GM19043 (cell line): ENCODE measurements around the gene TTC28.

Experiments
- ATAC-seq: cut with Tn5 transposase; IDR thresholded peaks from one replicate; pipeline ENCODE4 v1.9.1; 2021; ENCODE audit warnings: low read depth; ENCODE audit not compliant: unreplicated experiment

Gene TTC28

GRCh38 chr22:27961680-27962079 is 718.0 kb downstream of the TTC28 start:
- ATAC-seq, result no peak

DNA sequence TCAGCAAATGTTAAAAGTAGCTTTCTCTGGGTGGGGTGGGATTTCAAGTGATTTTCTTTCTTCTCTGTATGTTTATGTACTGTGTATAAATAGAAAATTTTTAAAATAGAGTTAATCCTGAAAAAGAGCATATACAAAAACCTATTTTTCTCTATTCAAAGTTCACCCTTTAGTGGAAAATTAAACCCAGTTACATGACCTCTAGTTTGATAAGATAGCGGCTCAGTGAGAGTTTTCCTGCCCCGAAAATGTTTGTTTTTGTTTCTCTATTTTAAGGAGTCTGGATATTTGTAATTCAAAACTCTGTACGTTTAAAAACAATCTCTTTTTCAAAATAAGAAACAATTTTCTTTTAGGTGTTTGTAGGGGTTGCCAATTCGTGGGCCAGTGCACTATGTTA is 718.5 kb downstream of the TTC28 start:
- ATAC-seq, result no peak

- ATAC-seq, result no peak
Observed at GRCh38 chr22:27959335-27960090, 720.1 kb downstream of the TTC28 start.

DNA sequence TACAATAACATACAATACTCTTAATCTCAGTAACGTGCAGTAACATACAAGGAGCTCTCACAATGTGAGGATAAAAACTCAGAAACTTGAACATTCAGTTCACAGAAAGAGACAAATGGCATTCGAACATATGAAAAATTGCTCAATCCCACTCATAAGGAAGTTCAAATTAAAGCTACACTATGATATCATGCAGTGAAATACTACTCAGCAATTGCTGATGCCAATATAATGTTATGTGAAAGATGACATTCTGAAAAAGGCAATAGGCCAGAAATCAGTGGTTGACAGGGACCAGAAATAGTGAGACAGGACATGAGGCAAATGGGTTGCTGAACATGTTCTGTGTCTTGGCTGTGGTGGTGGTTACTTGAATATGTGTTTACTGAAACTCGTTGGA is 726.9 kb downstream of the TTC28 start:
- no peak for ATAC-seq

DNA sequence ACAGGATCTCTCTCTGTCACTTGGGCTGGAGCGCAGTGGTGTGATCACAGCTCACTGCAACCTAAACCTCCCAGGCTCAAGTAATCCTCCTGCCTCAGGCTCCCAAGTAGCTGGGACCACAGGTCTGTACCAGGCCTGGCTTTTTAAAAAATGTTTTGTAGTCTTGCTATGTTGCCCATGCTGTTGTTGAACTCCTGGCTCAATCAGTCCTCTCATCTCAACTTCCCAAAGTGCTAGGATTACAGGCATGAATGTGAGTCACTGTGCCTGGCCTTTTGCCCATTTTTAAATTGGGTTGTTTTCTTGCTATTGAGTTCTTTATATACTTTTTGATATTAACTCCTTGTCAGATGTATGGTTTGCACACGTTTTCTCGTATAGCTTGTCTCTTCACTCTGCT is 727.5 kb downstream of the TTC28 start:
- ATAC-seq, result no peak

GRCh38 chr22:27949421-27949820 is 730.2 kb downstream of the TTC28 start:
- no peak for ATAC-seq

- ATAC-seq, result no peak
Observed at GRCh38 chr22:27948569-27948968, 731.1 kb downstream of the TTC28 start.

GRCh38 chr22:27947448-27947847 is 732.2 kb downstream of the TTC28 start:
- no peak for ATAC-seq

GRCh38 chr22:27941143-27941542 is 738.5 kb downstream of the TTC28 start:
- ATAC-seq, result no peak

DNA sequence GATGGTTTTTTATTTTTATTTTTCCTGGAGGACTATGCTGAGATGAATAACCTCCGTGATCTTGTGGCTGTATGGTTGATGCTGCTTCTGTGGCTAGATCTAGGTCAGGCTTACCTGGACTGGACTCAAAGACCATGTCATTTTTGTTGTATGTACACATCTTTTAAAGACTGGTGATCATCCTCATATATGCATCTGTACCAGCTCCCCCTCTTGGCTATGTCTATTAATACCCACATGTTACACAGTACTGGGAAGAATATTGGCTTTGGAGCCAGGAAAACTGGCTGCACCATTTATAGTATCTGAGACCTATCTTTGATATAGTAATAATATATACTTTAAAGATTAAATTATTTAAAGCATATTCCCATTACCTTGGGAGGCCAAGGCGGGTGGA is 742.2 kb downstream of the TTC28 start:
- no peak for ATAC-seq

- no peak for ATAC-seq
Observed at GRCh38 chr22:27935897-27936296, 743.7 kb downstream of the TTC28 start.

DNA sequence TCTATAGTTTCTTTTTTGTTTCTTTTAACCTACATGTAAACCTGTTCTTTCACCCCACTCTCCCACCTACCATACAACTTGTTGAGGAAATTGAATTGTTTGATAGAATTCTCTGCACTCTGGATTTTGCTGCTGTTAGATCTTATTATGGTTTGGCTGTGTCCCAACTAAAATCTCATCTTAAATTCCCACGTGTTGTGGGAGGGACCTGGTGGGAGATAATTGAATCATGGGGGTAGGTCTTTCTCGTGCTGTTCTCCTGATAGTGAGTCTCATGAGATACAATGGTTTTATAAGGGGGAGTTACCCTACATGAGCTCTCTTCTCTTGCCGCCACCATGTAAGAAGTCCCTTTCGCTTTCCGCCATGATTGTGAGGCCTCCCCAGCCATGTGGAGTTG is 745.6 kb downstream of the TTC28 start:
- no peak for ATAC-seq

DNA sequence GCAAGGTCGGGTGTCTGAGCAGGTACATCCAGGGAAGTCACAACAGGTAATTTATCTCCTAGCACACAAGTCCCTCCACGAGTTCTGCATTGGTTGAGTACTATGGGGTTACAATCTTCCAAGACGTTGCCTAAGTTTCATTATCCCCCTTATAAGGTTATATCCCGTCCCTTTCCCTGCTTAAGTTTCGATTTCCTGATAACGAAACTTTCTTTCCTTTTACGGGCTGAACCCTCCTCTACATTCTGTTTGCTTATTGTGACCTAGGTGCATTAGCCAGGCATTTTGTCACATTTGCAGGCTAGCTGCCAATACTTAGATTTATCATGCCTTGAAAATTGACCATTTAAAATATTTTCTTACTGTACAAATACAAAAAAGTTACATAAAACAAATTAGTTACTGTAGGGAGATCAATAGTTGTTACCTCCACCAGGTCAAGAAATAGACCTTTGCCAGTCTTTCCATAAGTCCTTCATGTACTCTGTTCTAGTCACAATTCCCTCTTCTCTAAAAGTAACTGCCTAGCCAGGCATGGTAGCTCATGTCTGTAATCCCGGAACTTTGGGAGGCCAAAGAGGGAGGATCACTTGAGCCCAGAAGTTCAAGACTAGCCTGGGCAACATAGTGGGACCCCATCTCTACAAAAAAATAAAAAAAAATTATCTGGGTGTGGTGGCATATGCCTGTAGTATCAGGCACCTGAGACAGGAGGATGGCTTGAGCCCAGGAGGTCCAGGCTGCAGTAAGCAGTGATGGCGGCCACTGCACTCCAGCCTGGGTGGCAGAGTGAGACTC is 746.3 kb downstream of the TTC28 start:
- ATAC-seq, result no peak

DNA sequence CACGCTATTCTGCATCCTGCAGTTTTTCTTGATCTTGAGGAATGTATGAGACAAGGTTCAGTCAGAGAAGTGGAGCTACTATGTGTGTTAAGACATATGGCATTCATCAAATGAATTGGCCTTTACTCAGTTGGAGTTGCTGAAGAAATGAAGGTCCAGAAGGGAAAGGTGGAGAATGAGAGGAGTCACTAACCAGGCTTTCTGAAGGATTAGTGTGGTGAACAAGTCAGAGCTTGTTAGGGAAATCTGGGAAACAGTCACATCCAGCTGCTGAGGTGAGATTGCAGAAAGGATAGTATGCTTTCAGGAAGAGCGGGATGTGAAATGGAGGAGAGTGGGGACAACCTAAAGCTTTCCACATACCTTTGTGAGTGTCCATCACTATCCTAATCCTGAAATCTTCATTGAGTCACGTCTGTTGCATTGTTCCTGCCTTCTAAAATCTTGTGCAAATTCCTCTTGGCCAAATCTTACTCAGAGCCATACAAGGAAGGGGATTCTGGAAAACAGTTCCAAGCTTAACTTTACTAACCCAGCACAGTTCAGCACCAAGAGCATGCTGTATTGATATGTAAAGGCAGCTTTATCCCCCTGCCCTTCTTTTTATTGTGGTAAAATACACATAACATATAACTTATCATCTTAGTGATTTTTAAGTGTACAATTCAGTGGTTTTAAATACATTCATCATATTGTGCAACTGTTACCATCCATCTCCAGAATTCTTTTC is 749.1 kb downstream of the TTC28 start:
- ATAC-seq, result no peak
